HFF-Myc (cell line): ENCODE measurements around the gene TIGD3.
A peak's percentile ranks its signal among the peaks of the same experiment; 100 is the strongest.
"Not testable (repeated sequence)": the region's sequence is repeated elsewhere in the genome, so short reads cannot be mapped to it uniquely, and the experiment has no call there.

Experiments used
- DNase-seq: peaks from one replicate; pipeline ENCODE4 v3.0.0-alpha.2; 2011; ENCODE audit warnings: low read depth; ENCODE audit errors: extremely low read depth
- H3K4me3 ChIP-seq: replicated peaks from 2 replicates; pipeline ENCODE4 v1.5.1; 2011; ENCODE audit warnings: low read depth, mild to moderate bottlenecking, control low read depth, low read length
- CTCF ChIP-seq: IDR thresholded peaks from 2 replicates; pipeline ENCODE4 v1.5.1; 2012; ENCODE audit warnings: mild to moderate bottlenecking, low read depth, low read length, control low read depth; ENCODE audit errors: missing control alignments

Gene TIGD3

GRCh38 chr11:65325435-65325834 lies 29.1 kb upstream of the TIGD3 start:
- no peak for TF ChIP-seq CTCF
- DNase-seq, result no peak
- no peak overlapping the region for H3K4me3 ChIP-seq

GRCh38 chr11:65327021-65327420 lies 27.5 kb upstream of the TIGD3 start:
- H3K4me3 ChIP-seq, result no peak overlapping the region
- no peak for TF ChIP-seq CTCF
- no peak for DNase-seq

- no peak overlapping the region for H3K4me3 ChIP-seq
- DNase-seq, result no peak
- TF ChIP-seq CTCF, result no peak
Observed at GRCh38 chr11:65329478-65329877, 25.1 kb upstream of the TIGD3 start.

GRCh38 chr11:65329944-65330403 lies 24.6 kb upstream of the TIGD3 start:
- DNase-seq, result peak; percentile 91
- no peak overlapping the region for H3K4me3 ChIP-seq
- peak; percentile 77 for TF ChIP-seq CTCF

GRCh38 chr11:65330544-65330943 lies 24.0 kb upstream of the TIGD3 start:
- H3K4me3 ChIP-seq, result no peak overlapping the region
- TF ChIP-seq CTCF, result no peak

GRCh38 chr11:65332591-65332990 lies 22.0 kb upstream of the TIGD3 start:
- not testable (repeated sequence) for DNase-seq, H3K4me3 ChIP-seq

More at GRCh38 chr11:65330544-65330943, 24.0 kb upstream of the TIGD3 start:
- DNase-seq, result no peak

- no peak for DNase-seq
- TF ChIP-seq CTCF, result no peak
- peak overlapping the region; percentile 93 for H3K4me3 ChIP-seq
Observed at GRCh38 chr11:65334696-65335295, 19.8 kb upstream of the TIGD3 start.
